ENCODE results near the gene PRTFDC1.

GRCh38 chr10:24916365-24916764 is 36.0 kb downstream of the PRTFDC1 start:
- no peak for TF ChIP-seq POLR2AphosphoS5 (IDR thresholded peaks at IDR 0.05; ENCODE audit: insufficient read depth, low read depth, low read length)
- TF ChIP-seq, protein P1, sequence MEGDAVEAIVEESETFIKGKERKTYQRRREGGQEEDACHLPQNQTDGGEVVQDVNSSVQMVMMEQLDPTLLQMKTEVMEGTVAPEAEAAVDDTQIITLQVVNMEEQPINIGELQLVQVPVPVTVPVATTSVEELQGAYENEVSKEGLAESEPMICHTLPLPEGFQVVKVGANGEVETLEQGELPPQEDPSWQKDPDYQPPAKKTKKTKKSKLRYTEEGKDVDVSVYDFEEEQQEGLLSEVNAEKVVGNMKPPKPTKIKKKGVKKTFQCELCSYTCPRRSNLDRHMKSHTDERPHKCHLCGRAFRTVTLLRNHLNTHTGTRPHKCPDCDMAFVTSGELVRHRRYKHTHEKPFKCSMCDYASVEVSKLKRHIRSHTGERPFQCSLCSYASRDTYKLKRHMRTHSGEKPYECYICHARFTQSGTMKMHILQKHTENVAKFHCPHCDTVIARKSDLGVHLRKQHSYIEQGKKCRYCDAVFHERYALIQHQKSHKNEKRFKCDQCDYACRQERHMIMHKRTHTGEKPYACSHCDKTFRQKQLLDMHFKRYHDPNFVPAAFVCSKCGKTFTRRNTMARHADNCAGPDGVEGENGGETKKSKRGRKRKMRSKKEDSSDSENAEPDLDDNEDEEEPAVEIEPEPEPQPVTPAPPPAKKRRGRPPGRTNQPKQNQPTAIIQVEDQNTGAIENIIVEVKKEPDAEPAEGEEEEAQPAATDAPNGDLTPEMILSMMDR (IDR thresholded peaks at IDR 0.05; ENCODE audit: extremely low read depth in 1 of 2, insufficient read depth in 1 of 2, low read depth in 1 of 2, low read length in 2 of 2): no peak
- TF ChIP-seq GATA2 (IDR thresholded peaks at IDR 0.05; ENCODE audit: insufficient read depth, insufficient read length, low read depth, low read length): no peak
- TF ChIP-seq MYC (IDR thresholded peaks at IDR 0.05; ENCODE audit: low read depth, low read length): no peak
- no peak for TF ChIP-seq FOS (IDR thresholded peaks at IDR 0.05; ENCODE audit: borderline replicate concordance, insufficient read depth, low read length)
- TF ChIP-seq EZH2 (IDR thresholded peaks at IDR 0.05; ENCODE audit: borderline replicate concordance, low read depth, low read length, severe bottlenecking): no peak
- TF ChIP-seq POLR2A (IDR thresholded peaks at IDR 0.05; ENCODE audit: low read depth, low read length): no peak
- TF ChIP-seq JUN (IDR thresholded peaks at IDR 0.05; ENCODE audit: borderline replicate concordance, insufficient read depth, insufficient read length, low read depth): no peak

Data from endothelial cell of umbilical vein (primary cell).